ENCODE data around the gene TBC1D21.

Gene TBC1D21

GRCh38 chr15:73910522-73911303 lies 37.3 kb downstream of the TBC1D21 start:
- DNase-seq, result no peak

GRCh38 chr15:73912030-73912596 lies 38.7 kb downstream of the TBC1D21 start:
- no peak for DNase-seq

DNA sequence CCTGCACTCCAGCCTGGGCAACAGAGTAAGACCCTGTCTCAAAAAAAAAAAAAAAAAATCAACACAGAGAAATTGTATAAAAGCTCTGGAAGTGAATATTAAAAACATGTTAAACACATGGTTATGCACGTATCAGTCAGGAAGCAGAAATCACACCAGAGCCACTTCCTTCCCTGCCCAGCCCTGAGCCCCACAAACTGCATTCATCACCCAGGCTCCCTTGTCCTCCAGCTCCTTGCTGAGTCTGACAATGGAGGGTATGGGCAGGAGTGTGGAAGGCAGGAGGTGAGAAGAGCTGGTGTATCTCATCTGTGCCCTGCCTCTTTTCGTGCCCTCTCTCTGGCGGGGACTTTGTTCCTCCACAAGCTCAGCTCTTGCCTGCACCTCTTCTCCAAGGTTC lies 40.8 kb downstream of the TBC1D21 start:
- peak in 1 of 5 donors; percentile 48 for DNase-seq

GRCh38 chr15:73915082-73915481 lies 41.7 kb downstream of the TBC1D21 start:
- no peak for DNase-seq

GRCh38 chr15:73918784-73919183 lies 45.4 kb downstream of the TBC1D21 start:
- DNase-seq, result no peak

DNA sequence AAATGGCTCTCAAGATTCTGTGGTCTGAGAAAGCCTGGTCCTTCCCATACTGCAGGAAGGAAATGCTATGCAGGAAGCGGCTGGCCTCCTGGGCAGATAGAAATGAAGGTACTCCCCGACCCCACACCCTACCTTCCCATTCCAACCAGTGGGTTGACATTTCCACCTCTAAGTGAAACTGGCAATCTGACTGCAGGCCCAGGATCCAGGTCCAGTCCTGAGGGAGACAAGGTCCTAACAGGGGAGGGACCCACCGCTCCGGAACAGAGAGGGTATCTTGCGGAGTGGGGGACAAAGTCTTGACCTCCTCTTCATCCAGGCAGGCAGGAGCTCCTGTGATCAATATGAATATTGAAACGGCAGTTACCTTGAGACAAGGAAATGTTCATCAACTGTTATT lies 46.3 kb downstream of the TBC1D21 start:
- DNase-seq, result no peak

DNA sequence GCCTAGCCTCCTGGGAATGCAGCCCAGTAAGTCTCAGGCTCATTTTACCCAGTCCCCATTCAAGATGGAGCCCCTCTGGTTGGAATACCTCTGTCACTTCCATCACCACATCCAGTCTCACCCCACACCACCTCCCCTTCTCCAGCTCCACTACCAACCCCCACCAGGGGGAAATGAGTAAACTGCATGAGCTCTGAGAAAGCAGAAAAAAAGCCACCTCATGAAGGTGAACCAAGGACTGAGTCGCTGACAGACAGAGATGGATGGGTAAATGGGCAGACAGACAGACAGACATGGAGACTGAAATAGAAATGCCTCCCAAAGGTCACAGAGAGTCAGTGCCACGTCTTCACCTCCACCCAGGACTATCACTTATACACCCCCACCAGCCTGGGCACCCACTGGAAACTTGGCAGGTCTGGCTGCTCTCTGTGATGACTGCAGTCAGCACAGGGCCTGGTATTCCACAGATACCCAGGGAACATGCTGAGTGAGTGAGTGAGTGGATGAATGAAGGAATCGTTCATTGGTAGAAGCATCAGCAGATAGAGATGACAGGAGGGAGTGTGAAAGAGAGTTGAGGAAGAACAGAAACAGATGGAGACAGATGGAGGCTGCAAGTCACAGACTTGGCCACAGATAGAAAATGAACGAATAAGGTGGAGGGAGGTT lies 48.0 kb downstream of the TBC1D21 start:
- peak in 1 of 5 donors; percentile 43 for DNase-seq

GRCh38 chr15:73922186-73923151 lies 49.1 kb downstream of the TBC1D21 start:
- DNase-seq, result no peak

DNA sequence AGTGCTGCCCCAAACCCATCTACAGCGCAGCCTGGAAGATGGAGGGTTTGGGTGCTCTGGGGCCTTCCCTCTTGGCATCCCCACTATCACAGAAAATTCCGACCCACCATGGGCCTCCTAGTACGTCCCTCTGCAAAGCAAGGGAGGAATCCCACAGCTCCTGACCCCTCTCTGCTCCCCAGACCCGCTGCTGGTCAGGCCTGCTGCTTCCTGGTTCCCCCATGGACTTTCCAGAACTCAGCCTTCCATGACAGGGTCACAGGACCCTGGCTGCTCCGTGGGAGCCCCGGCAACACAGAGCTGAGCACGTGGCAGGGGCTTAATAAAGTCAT lies 49.8 kb downstream of the TBC1D21 start:
- no peak for DNase-seq

DNA sequence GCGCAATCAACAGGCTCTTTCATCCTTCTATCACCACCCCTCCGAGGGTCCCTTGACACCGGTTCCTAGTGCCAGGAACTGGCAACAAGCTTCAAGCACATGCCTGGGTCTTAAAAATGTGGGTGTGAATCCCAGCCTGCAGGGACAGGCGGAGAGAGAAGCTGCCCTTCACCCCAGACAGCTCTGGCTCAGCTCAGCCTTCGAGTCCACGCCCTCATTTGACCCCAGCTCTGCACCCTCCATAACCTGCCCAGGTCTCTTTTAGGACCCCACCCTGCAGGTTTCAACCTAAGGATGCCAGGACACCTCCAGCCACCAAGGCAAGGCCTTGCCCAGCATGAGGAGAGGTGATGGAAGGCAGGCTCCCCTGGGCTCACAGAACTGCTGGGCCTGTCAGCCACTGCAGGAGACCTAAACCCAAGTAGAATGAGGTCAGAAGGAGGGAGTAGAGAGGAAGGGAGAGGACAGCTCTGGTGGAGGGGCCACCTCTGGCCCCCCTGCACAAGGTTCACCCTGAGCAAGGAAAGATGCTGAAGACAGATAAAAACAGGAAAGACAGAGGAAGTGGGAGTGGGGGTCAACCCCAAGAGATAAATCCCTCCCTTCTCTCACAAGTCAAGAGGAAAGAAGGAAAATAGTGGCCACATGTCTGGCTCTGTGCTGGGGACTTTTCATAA lies 50.3 kb downstream of the TBC1D21 start:
- DNase-seq, result no peak

DNA sequence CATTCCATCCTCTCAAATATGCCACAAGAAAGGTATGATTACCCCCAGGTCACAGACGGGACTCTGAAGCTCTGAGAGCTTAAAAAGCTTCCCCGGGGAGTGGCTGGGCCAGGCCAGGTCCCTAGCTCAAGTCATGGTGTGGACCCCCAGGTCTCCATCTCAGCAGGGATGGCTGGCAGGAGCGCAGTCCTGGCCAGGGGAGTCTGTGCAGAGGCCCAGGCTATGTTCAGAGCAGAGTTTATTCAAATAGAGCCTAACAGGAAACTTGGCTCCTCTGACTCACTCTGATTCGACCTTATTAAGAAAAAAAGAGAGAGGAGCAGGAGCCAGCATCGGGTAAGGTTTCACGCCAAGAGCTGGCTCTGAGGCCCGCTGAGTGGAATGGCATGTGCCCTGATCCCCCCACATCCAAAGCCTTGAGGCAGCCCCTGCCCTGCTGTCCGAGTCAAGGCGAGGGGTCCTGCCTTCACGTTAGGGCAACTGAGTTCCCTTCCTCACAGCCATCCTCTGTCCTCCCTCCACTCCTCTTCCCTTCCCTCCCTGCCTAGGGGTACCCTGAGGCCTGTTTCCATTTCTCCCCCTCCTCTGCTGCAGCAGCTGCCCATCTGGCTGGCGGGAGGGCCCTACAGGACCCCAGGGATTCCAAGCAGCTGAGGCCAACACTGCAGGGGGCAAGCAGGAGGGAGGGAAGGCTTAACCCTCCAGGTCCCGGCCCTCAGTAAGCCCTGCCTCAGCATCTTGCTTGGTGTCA lies 51.0 kb downstream of the TBC1D21 start:
- peak in 1 of 5 donors; percentile 62 for DNase-seq

GRCh38 chr15:73925848-73926218 lies 52.5 kb downstream of the TBC1D21 start:
- no peak for DNase-seq

- DNase-seq, result no peak
Measured at GRCh38 chr15:73926219-73927002, 53.0 kb downstream of the TBC1D21 start, which contains the start of gene LOXL1. TSS of gene LOXL1 (plus strand) at chr15:73926462. CDS start at chr15:73926784, 322 bp downstream.

- DNase-seq, result peak in 3 of 5 donors; percentile 19 to 32 (median 32)
Measured at GRCh38 chr15:73927003-73927475, 53.7 kb downstream of the TBC1D21 start.

DNA sequence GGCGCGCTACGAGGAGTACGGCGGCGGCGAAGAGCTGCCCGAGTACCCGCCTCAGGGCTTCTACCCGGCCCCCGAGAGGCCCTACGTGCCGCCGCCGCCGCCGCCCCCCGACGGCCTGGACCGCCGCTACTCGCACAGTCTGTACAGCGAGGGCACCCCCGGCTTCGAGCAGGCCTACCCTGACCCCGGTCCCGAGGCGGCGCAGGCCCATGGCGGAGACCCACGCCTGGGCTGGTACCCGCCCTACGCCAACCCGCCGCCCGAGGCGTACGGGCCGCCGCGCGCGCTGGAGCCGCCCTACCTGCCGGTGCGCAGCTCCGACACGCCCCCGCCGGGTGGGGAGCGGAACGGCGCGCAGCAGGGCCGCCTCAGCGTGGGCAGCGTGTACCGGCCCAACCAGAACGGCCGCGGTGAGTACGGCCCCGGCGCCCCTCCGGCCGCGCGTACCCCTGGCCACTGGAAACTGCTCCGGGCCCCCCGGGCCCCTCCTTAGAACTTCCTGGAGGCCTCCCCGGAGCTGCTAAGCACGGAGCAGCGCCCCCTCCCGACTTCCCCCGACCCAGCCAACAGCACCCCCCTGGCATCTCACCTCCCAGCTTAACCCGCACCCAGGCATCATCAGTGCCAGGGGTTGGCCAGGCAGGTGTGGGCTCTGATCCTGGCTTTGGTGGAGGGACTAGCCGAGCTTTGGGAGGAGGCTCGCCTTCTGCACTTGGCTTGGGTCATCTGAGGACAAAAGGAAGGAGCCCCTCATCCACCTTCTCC lies 54.3 kb downstream of the TBC1D21 start:
- peak; percentile 51 to 77 (median 67) for DNase-seq

- DNase-seq, result no peak
Measured at GRCh38 chr15:73928241-73928579, 54.8 kb downstream of the TBC1D21 start.

DNA sequence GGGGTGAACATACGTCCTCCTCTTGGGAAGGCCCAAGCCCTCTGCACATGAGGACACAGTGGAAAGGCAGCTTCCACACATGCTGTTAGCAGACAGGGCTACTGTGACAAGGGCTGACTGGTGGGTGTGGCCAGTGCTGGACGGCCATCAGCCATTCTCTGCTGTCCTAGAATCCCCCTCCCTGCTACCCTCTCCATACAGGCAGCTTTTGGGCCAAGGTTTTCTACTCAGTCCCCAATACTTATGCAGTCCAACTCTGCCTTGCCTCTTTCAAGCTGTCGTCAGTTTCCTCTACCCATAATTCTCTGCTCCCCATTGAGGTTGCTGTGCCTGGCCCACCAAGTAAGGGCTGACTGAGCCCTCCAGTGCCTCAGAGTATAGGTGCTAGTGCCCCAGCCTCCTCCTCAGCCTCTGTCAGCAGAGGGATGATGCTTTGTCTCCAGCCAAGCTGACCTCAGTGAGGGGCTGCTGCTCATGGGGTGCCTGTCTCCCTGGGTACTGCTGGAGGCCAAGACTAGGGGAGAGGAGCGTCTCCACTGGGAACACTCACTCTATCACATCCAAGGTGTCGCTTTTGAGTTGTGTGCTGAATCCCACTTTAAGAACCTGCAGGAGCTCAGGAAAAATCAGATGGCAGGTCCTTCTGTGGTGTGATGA lies 55.7 kb downstream of the TBC1D21 start:
- no peak for DNase-seq

DNA sequence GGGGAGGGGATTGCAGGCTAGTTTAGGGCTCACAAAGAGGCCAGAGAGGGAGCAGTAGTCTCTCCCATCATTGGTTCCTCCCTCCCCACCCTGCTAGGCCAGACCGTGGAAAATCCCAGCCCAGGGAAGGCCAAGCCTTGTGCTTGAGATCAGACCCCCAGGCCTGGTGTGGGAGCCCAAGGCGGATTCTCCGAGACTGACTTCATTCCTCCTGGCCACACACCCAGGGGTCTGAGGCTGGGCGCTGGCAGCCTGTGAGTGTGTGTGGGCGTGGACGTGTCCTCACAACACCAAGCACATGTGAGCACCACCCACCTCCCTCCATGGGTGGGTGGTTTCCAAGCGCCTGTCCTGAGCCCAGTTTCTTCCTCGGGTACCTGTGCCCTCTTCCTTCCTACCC lies 57.0 kb downstream of the TBC1D21 start:
- DNase-seq, result no peak

GRCh38 chr15:73930790-73931281 lies 57.5 kb downstream of the TBC1D21 start:
- DNase-seq, result no peak
